ENCODE measurements around the gene PLEKHN1.

DNA sequence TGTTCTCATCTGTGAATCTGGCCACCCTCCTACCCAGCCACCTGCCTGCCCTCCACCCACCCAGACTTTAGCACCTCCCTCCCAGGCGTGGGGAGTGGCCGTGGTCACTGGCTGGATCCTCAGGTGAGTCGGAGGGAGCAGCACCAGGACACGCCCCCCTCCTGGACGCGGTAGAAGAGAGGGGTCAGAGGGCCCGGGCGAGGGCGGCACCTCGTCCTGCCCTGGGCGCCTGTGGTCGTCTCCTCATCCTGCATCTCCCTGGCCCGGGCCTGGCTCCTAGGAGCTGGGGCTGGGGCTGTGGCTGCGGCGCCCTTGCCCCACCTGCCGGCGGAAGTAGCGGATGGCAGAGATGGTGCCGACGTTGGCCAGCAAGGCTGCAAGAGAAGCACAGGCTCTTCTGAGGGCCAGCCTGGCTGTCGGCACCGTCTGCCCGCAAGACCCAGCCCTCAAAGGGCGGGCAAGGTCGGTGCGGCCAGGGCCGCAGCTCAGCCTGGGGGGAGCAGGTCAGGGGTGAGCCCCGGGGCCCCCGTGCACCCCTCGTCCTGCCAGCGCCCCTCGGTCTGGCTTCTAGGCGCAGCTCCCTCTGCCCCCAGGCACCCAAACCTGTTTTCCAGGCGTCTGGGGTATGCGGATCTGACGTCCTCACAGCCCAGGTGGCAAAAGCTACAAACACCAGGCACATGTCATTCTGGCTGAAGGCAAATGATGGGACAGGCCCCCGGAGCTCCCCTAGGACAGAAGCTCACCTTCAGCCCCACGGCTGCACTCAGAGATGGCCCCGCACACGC lies 9.8 kb downstream of the PLEKHN1 start:
- no peak for TF ChIP-seq EZH2 (IDR thresholded peaks at IDR 0.05; ENCODE audit: insufficient read depth, poor library complexity, severe bottlenecking)
- no peak for TF ChIP-seq EZH2phosphoT487 (IDR thresholded peaks at IDR 0.05; ENCODE audit: insufficient read depth, low read depth)
